Hematopoietic multipotent progenitor cell treated with erythropoietin and hydrocortisone succinate and interleukin-3 and kit ligand, for 17 days (in vitro differentiated cells): Measurements from ENCODE around the gene CDRT4.

Experiments used
- DNase-seq: peaks from one replicate; pipeline ENCODE4 v3.0.0-alpha.2; 2015; ENCODE audit warnings: low spot score

Gene CDRT4

DNA sequence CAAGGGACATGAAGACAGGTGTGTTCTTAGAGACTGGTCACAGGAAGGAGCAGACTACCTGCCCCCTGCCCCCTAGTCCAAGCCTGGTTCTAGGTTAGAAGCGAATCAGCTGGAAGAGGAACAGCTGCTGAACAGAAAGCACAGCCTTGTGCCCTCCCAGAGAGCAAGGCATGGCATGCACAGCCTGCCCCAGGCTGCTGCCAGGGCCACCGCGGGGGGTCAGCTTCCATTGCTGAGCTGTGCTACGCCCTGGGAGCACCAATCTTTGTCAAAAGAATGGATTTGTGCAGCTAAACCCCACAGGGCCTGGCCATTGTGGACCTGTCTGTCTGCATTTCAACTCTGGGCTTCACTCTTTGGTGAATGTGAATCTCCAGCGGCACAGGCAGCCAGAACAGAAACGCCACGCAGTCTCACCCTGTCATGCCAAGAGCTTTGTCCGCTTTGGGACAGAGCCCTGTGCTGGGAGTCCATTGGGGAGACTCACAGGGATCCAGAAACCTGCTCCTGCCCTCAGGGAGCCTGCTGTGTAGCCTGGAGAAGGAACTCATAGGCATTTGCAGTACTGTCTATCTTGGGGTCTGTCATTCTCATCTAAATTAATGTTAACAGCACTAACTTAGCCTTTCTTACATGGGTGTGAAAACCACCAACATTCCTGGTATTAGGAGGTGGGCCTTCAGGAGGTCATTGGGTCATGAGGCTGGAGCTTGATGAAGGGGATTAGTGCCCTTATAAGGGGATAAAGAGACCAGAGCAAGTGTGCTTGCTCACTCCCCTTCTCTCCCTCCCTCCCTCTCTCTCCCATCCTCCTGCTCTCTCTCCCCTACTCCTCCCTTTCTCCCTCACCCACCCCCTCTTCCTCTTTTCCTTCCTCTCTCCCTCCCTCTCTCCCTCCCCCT, 25.6 kb upstream of the CDRT4 start:
- DNase-seq: no peak

DNA sequence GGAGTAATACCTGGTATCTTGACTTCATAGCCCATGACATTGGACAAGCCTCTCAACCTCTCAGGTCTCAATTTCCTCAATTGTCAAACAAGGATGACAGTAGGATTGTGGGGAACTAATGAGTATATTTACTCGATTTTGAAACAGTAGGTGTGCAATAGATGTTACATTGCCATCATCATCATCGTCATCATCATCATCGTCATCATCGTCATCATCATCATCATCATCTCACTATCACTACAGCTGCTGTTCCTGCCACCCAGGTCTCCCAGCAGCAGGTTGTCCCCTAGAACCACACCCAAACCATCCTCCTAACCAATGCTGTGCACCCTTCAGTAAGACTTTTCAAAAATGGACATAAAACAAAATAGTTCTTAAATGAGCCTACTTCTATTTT, 24.8 kb upstream of the CDRT4 start:
- no peak for DNase-seq

DNA sequence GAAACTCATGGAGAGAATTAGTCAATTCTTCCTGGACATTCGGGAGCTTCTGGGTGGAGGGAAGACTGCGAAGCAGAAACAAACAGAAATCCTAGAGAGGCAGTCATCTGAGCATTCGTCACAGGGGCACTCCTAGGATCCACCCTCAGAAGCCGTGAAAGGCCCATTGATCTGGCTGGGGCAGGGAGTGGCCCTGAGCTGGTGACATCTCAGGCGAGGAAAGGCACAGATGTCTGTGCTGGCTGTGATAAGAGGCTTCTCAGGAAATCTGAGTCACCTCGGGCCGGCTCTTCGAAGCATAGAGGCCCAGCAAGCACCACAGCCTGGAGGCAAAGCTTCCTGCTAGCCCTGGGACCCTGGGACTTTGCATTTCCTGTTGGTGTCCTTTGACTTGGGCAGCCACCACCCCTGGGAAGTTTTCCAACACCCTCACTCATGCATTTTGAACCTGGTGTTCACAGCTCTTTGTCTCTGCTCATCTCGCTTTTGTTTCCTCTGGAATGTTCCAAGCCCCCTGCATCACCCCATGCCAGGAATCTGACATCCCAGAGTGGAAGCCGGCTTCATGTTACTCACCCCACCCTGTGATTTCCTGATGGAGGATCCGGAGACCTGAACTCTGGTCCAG, 23.3 kb upstream of the CDRT4 start:
- DNase-seq: peak; percentile 88

DNA sequence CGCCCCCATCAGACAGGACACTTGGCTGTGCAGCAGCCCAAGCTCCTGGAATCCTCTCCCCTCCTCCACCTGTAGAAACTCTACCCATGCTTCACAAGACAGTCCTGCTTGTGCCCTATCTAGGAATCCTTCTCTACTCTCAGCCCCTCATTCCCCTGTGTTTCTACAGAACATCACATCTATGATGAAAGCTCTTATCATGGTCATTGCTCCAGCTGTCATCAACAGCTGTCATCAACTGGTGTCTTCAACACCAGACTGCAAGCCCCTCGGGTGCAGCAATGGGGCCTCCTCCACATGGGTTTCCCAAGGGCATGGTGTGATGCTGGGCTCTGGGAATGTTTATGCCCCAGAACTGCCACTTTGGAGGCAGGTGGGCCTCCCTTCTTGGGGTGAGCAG, 21.1 kb upstream of the CDRT4 start:
- DNase-seq: no peak

DNA sequence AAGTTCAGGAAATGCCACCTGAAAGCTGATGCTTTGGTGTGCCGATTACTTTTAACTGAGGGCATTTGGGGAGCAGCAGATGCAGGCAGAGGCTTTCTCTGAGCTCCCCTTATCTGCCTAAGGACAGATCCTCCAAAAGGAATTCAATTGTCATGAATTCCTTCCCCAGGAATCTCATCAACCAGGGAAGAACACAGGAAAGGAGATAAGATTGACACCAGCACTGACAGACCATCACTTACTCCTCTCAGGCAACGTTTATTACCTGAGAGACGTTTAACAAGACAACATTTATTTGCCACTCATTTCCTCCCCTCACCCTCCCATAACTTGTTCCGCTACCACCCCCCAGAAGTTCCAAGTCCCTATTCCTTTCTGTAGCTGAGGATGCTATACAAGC, 17.6 kb upstream of the CDRT4 start:
- no peak for DNase-seq

DNA sequence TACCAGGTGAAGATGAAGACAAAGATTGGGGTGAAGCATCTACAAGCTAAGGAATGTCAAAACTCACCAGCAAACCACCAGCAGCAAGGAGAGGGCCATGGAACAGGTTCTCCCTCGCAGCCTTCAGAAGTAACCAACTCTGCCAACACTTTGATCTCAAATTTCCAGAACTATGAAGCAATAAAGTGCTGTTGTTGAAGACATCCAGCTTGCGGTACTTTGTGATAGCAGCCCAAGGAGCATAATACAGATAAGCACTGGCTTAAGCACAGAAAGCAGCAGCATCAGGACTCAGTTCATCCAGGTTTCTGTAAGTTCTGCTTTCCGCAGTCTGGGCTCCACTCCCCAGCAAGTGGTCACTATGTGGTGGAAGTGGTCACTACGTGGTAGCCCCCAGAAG, 16.0 kb upstream of the CDRT4 start:
- no peak for DNase-seq

DNA sequence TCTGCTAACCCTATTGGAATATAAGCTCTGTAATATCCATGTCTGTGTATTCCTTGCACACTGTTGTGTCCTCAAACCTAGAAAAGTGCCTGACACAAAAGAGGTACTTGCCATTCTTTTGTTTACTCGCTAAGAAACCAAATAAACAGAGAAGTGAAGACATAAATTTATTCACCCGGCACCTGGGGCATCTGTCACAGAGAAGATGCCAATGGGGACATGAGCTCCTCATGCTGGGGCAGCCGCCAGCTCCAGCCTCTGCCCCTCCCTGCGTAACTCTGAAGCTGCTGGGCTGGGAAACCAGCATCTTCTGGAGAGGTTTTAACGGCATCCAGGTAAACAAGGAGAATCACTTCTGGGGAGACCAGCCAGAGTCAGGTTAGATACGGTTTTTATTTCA, 15.1 kb upstream of the CDRT4 start:
- DNase-seq: no peak

DNA sequence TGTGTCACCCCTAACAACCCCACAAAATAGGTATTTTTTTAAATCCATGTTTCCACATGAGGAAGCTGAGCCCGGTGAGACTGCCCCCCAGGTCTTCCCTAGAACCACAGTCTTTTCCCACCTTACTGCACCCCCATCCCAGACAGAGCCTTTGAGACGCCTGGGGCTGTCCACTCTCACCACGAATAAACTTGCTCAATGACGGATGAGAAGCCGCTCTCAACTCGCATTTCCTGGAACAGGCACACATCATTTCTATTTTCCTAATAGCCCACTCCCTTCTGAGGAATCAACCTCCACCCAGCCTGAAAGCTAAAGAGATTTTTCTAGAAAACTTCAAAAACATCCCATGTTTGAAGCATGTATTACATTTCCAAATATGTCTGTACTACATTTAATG, 14.1 kb upstream of the CDRT4 start:
- no peak for DNase-seq

DNA sequence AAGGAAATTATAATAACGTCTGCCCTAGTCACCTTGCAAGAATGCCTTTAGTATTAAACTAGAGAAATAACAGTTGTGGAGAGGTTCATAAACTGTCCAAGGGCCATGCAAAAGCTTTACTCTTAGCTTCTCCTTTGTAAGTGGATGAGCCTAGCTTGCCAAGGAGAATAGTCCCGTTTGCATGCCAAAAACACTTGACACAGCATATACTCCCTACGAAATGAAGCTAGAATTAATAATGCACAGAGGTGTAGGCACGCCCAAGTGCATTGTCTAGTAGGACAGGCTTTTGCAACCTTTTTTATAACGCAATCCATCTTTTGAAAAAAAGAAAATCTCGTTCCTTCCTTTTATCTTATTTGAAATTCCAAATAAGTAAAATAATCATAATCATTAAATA, 12.8 kb upstream of the CDRT4 start:
- no peak for DNase-seq

DNA sequence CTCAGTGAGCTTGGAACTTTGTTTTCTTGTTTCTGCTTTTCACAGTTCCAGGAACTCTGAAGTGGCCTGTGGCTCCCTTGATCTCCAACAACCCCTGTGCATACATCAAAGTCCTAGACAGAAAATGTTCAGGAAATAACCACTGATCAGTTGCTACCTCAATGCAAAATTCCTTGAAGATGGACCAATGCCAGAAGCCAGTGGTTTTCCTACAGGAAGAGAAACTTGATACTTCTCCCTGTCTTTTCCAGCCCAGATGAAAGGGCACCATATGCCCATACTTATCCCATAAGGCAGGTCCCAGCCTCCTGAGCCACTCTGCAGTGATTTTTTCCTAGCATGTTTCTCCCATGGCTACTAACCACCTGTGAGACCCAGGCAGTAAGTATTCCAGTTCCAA, 12.3 kb upstream of the CDRT4 start:
- no peak for DNase-seq

DNA sequence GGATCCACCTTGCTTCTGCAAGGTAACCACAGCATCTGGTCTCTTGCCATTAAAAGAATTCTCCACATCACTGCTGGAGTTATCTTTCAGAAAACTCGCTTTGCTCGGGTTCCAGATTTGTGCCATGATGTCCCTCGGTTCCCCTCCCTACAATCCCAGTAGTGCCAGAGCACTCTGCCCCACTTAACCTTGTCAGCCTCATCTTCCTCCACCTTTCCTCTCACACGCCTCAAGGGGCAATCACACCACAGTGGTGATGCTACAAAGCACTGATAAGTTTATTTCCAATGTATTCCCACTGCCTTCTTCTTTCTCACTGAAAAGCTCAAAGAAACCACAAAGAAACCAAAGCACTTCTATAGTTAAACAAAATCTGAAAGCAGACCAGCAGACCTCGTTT, 11.4 kb upstream of the CDRT4 start:
- DNase-seq: no peak

DNA sequence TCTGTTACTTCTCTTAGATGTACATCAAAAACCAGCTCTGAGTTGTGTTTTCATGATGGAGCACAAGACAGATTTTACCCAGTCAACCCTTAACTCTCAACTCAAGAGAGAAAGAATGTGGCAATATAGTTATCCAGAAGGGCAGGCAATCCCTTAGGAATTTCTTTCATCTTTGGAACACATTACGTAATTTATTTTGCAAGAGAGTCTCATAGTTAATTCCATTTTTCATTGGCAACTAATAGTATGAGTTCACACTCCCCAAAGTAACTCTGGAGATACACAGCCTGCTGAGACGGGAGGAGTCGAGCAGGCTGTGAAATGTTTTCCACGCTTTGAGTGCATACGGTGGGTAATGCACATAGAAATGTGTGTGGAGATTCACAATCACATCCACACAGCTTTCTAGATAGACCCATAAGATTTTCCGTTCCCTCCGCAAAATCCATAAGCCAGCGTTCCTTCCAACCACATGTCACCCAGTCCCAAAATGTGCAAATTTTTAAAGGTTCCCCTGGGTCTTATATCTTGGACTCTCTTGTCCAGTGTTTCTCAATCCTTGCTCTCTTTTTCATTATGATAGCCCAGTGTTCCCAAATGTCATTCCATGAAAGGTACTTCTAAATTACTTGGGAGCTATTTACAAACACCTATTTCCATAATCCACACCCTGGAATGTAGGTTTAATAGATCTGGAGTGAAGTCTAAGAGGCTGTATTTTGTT, 8.4 kb upstream of the CDRT4 start:
- no peak for DNase-seq

DNA sequence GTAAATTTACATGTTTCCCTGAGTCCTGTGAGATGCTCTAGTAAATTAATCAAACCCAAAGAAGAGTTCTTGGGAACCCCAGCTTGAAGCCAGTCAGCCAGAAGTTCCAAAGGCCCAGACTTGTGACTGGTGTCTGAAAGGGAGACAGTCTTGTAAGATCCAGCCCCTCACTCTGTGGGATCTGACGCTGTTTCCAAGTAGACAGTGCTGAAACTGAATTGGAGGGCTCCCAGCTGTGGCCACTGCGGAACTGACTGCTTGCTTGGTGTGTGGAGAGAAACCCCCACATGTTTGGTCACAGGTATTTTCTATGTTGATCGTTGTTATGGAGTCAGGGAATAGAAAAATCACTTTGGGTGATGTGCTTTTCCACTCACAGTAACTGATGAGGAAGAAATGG, 5.5 kb upstream of the CDRT4 start:
- no peak for DNase-seq

DNA sequence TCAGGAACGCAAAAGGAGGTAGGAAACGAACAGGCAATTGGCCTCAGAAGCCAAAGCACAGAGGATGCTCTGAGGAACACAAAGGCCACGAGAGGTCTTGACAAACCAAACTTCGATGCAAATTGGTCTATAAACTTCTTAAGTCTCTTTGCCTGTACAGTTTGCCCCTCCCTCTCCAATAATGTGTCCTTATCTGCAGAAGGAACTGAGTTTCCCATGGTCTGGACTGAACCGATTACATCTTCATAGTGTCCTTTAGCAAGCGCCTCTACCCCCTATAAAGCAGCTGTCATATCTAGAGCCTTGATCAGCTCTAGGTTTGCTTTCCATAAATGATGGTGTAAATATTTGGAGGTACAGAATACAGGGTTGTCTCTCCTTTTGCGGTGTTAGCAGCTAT, 3.1 kb upstream of the CDRT4 start:
- DNase-seq: no peak

DNA sequence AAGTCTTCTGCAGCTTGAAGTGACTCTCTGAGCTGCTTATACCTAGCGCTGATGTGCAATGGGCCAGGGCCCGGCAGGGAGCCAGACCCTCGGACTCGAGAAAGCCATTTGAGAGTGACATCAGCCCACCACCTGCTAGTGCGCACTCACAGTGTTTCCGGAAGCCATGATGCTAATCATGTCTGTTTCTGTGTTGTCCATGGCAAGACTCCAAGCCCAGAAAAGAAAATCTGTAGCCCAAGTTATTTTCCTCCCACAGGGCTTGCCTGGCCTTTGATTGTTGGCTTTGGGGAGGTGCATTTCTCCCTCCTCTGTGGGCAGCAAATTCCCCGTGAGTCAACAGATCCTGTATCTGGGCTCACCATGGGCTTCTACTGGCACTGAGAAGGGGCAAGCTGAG, 1.8 kb upstream of the CDRT4 start:
- no peak for DNase-seq

DNA sequence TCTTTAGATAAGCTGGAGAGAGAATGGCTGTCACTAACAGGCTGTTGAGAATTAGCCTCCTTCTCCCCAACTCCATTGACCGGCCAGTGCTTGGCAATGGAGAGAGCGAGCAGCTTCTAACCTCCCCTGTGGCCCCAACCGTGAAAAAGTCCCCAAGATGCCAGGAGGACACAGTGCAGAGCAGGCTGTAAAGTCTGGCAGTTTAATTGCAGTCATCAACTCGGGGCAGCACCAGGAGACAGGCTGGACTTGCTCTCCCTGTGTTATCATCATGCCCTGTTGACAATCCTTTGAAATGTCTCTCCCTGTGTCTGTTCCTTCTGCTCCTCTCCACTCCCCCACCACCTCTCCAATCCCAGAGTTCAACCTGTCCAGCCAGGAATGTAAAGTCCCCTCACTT, 705 bp upstream of the CDRT4 start:
- no peak for DNase-seq

DNA sequence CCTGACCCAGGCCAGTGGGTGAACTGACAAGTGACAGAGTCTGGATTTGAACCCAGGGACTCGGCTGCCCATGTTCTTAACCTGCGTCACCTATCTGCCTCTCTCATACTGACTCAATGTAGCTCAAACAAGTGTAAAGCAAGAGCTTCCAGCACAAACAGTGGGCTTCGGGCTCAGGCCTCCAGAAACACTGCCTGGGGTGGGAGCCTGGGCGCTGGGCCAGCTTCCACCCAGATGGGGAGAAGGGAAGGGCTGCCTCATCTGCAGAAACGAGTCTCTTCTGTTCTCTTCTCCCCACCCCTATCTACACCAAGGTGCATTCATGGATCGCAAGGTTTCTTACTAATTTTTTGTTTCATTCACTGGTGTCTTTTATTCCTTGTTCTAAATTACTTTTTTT, 1.3 kb downstream of the CDRT4 start:
- DNase-seq: no peak

DNA sequence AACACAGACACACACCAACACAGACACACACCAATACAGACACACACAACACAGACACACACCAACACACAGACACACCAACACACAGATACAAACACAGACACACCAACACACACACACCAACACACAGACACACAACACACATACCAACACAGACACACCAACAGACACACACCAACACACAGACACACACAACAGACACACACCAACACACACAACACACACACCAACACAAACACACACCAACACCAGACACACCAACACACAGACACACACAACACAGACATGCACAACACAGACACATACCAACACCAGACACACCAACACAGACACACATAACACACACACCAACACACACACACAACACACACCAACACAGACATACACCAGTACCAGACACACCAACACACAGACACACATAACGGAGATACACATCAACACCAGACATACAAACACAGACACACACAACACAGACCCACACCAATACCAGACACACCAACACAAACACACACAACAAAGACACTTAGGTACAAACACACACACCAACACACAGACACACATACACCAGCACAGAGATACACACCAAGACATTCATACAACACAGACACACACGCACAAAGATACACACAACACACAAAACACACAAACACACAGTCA, 2.2 kb downstream of the CDRT4 start:
- DNase-seq: no peak

DNA sequence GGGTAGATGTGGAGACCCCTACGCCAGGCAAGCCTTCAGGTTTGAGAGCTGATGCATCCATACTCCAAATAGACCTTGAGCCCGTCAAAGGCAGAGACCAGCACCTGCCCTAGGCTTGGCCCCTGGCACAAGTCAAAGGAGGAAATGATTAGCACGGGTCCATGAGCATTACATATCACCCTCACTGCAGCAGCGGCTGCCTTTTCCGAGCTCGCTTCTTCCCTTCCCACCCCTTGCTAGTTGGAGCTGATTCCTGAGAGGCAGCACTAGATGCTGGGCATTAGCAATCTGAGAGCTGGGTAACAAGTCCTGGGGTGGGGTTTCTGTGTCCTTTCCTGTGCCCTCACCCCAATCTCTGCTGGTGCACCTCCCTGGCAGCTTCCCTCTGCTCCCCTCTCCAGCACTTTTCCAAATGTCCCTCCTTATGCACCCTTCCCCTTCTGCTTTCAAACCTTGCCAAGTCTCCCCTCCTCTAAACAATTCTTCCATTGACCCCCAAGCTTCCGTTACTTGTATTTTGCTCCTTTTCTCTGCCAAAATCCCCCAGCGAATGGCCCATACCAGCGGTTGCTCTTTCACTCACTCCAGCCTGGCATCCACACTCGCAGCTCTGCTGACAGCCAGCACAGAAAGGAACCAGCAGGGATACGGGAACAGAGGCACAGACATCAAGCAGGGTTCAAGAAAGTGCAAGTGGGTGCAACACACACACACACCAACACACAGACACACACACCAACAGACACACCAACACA, 3.0 kb downstream of the CDRT4 start:
- no peak for DNase-seq

DNA sequence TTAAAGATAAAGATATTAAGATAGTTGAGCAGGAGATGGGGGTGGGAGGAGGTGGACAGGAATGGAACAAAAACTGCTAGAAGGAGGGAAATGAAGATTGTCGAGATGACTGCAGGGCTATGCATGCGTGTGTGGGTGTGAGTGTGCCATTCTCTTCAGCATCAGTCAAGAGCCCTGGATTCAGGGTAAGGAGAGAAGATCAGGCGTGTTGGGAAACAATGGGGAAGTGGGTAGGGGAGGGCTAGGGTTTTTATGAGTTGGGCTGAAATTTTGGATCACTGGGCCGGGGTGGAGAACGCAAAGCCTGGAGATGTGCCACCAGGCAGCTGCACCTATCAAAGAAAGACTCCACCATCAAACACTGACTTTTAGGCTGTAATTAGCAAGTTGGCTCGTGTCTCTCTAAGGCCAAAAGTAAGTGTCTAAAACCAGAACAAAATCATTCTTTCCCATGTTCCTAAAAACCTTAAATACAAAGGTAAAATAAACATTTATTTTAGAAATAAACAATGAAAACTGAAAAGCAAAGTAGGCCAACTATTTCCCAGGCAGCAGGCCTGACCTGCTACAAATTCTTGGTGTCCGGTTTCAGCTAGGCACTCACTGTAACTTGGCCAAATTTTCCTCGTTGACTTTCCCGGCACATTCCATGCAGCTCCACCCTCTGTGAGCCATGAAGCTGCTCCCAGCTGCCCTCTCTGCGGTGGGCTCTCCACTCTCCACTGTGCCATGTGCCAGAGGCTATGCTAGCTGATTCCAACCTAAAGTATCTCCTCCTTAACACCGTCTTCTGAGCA, 4.2 kb downstream of the CDRT4 start:
- DNase-seq: no peak

DNA sequence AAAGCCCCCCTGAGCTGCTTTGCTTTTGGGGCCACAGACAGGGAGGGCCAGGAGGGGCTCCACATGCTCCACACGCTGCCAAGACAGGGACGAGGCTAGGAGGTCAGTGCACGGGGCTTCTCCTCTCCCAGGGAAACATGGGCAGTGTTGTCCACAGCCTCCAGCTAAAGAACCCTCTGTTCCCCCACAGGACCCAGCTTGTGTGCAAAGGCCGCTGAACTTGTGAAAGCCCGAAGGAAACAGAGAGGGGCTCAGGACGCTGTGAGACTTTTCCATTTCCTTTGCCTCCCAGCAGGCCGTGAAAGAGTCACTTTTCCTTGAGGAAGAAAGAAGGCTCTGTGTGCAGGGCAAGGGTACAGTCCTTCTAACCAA, 9.7 kb downstream of the CDRT4 start:
- no peak for DNase-seq
